IPS-18a (cell line): ENCODE results near the gene CCS.

Experiments used
- H3K27ac ChIP-seq: one replicate; pipeline ENCODE4 v1.5.1; 2013; ENCODE audit warnings: low read length
- H3K27me3 ChIP-seq: one replicate; pipeline ENCODE4 v1.6.1; 2013; ENCODE audit warnings: mild to moderate bottlenecking, low read length; ENCODE audit not compliant: control insufficient read depth, insufficient read depth
- H3K36me3 ChIP-seq: one replicate; pipeline ENCODE4 v1.6.1; 2013; ENCODE audit warnings: low read depth, low read length; ENCODE audit not compliant: control insufficient read depth
- H3K4me1 ChIP-seq: one replicate; pipeline ENCODE4 v1.6.1; 2013; ENCODE audit warnings: low read depth, low read length; ENCODE audit not compliant: control insufficient read depth
- H3K4me3 ChIP-seq: one replicate; pipeline ENCODE4 v1.5.1; 2013; ENCODE audit warnings: low read length
- H3K9ac ChIP-seq: one replicate; pipeline ENCODE4 v1.6.1; 2013; ENCODE audit warnings: mild to moderate bottlenecking, low read length, moderate library complexity
- H3K9me3 ChIP-seq: one replicate; pipeline ENCODE4 v1.6.1; 2013; ENCODE audit warnings: low read depth, low read length; ENCODE audit not compliant: control insufficient read depth

The CCS gene

GRCh38 chr11:66619080-66619554 is 26.1 kb downstream of the CCS start:
- H3K9ac ChIP-seq = no peak overlapping the region
- no peak overlapping the region for H3K27ac ChIP-seq
- H3K4me3 ChIP-seq = peak overlapping the region; percentile 94
- H3K36me3 ChIP-seq = peaks cover 45% of the 10 kb centered on the region
- H3K27me3 ChIP-seq = no peaks in the 10 kb centered on the region
- no peaks in the 10 kb centered on the region for H3K9me3 ChIP-seq
- H3K4me1 ChIP-seq = peaks cover 14% of the 10 kb centered on the region

- no peaks in the 10 kb centered on the region for H3K9me3 ChIP-seq
- H3K4me3 ChIP-seq = no peak overlapping the region
- no peak overlapping the region for H3K27ac ChIP-seq
- no peaks in the 10 kb centered on the region for H3K27me3 ChIP-seq
- H3K9ac ChIP-seq = no peak overlapping the region
- H3K4me1 ChIP-seq = no peaks in the 10 kb centered on the region
- peaks cover 78% of the 10 kb centered on the region for H3K36me3 ChIP-seq
These were observed 31.5 kb downstream of the CCS start for GRCh38 chr11:66624450-66624849.

DNA sequence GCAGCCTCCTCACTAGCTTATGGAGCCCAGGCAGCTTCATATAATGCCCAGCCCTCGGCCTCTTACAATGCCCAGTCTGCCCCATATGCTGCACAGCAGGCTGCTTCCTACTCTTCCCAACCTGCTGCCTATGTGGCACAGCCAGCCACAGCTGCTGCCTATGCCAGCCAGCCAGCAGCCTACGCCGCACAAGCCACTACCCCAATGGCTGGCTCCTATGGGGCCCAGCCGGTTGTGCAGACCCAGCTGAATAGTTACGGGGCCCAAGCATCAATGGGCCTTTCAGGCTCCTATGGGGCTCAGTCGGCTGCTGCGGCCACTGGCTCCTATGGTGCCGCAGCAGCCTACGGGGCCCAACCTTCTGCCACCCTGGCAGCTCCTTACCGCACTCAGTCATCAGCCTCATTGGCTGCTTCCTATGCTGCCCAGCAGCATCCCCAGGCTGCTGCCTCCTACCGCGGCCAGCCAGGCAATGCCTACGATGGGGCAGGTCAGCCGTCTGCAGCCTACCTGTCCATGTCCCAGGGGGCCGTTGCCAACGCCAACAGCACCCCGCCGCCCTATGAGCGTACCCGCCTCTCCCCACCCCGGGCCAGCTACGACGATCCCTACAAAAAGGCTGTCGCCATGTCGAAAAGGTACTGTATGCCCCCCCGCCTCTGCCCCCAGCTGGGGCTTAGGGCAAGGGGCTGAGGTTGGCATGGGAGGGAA is 32.2 kb downstream of the CCS start:
- peaks cover 86% of the 10 kb centered on the region for H3K36me3 ChIP-seq
- H3K27me3 ChIP-seq = no peaks in the 10 kb centered on the region
- no peak overlapping the region for H3K4me3 ChIP-seq
- H3K27ac ChIP-seq = no peak overlapping the region
- no peaks in the 10 kb centered on the region for H3K9me3 ChIP-seq
- H3K4me1 ChIP-seq = no peaks in the 10 kb centered on the region
- no peak overlapping the region for H3K9ac ChIP-seq

- no peak overlapping the region for H3K4me3 ChIP-seq
- H3K4me1 ChIP-seq = no peaks in the 10 kb centered on the region
- H3K27ac ChIP-seq = no peak overlapping the region
- H3K9ac ChIP-seq = no peak overlapping the region
- peaks cover 84% of the 10 kb centered on the region for H3K36me3 ChIP-seq
- H3K27me3 ChIP-seq = no peaks in the 10 kb centered on the region
- no peaks in the 10 kb centered on the region for H3K9me3 ChIP-seq
These were observed 32.8 kb downstream of the CCS start for GRCh38 chr11:66625752-66626149.

DNA sequence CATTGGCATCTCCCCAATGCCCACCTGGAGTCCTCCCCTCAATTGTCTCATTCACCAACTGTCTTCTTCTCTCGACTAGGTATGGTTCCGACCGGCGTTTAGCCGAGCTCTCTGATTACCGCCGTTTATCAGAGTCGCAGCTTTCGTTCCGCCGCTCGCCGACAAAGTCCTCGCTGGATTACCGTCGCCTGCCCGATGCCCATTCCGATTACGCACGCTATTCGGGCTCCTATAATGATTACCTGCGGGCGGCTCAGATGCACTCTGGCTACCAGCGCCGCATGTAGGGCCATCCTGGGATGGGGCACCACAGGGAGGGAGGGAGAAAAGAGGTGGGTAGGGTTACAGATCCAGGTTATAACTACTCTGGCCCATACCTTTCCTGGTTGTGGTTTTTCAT is 33.4 kb downstream of the CCS start:
- H3K9ac ChIP-seq = no peak overlapping the region
- no peaks in the 10 kb centered on the region for H3K9me3 ChIP-seq
- peaks cover 84% of the 10 kb centered on the region for H3K36me3 ChIP-seq
- no peak overlapping the region for H3K4me3 ChIP-seq
- no peaks in the 10 kb centered on the region for H3K4me1 ChIP-seq
- no peaks in the 10 kb centered on the region for H3K27me3 ChIP-seq
- H3K27ac ChIP-seq = no peak overlapping the region

- peaks cover 81% of the 10 kb centered on the region for H3K36me3 ChIP-seq
- H3K4me1 ChIP-seq = no peaks in the 10 kb centered on the region
- no peaks in the 10 kb centered on the region for H3K27me3 ChIP-seq
- no peak overlapping the region for H3K9ac ChIP-seq
- H3K4me3 ChIP-seq = no peak overlapping the region
- H3K9me3 ChIP-seq = no peaks in the 10 kb centered on the region
- H3K27ac ChIP-seq = no peak overlapping the region
These were observed 33.9 kb downstream of the CCS start for GRCh38 chr11:66626926-66627325.

GRCh38 chr11:66628061-66628603 is 35.1 kb downstream of the CCS start:
- Histone ChIP-seq H3K4me3 (no peak overlapping the region), H3K27ac (no peak overlapping the region), H3K36me3 (peaks cover 70% of the 10 kb centered on the region), H3K27me3 (no peaks in the 10 kb centered on the region), H3K9me3 (no peaks in the 10 kb centered on the region), H3K4me1 (no peaks in the 10 kb centered on the region), H3K9ac (no peak overlapping the region)

- Histone ChIP-seq H3K9ac (no peak overlapping the region), H3K27ac (no peak overlapping the region), H3K27me3 (no peaks in the 10 kb centered on the region), H3K4me1 (no peaks in the 10 kb centered on the region), H3K9me3 (no peaks in the 10 kb centered on the region), H3K36me3 (peaks cover 62% of the 10 kb centered on the region), H3K4me3 (no peak overlapping the region)
These were observed 36.4 kb downstream of the CCS start for GRCh38 chr11:66629356-66629755.

- Histone ChIP-seq H3K4me3 (no peak overlapping the region), H3K27ac (no peak overlapping the region), H3K4me1 (no peaks in the 10 kb centered on the region), H3K27me3 (no peaks in the 10 kb centered on the region), H3K36me3 (peaks cover 39% of the 10 kb centered on the region), H3K9ac (no peak overlapping the region), H3K9me3 (no peaks in the 10 kb centered on the region)
These were observed 38.9 kb downstream of the CCS start for GRCh38 chr11:66631883-66632282.

- Histone ChIP-seq H3K27ac (no peak overlapping the region), H3K9ac (no peak overlapping the region), H3K4me1 (peaks cover 8% of the 10 kb centered on the region), H3K9me3 (no peaks in the 10 kb centered on the region), H3K27me3 (no peaks in the 10 kb centered on the region), H3K4me3 (no peak overlapping the region), H3K36me3 (peaks cover 28% of the 10 kb centered on the region)
These were observed 40.0 kb downstream of the CCS start for GRCh38 chr11:66632952-66633351.

DNA sequence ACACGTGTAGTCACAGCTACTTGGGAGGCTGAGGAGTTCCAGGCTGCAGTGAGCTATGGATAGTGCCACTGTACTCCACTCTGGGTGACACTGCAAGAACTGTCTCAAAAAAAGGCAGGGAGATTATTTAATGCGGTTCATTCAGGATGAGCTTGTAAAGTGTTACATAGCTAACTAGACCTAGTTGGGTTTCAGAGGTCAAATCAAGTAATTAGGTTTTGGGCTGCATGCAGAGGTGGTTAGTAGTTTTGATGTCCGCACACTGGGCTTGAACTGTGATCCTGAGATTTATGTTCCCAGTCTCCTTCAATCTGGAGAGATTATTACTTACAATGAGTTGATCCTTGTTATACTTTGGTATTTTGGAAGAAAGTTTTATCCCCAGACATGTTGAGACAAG is 43.4 kb downstream of the CCS start:
- H3K4me1 ChIP-seq = peaks cover 26% of the 10 kb centered on the region
- H3K27ac ChIP-seq = no peak overlapping the region
- no peak overlapping the region for H3K4me3 ChIP-seq
- no peaks in the 10 kb centered on the region for H3K9me3 ChIP-seq
- no peak overlapping the region for H3K9ac ChIP-seq
- H3K36me3 ChIP-seq = peaks cover 21% of the 10 kb centered on the region
- no peaks in the 10 kb centered on the region for H3K27me3 ChIP-seq

GRCh38 chr11:66637557-66638176 is 44.7 kb downstream of the CCS start:
- Histone ChIP-seq H3K36me3 (peaks cover 32% of the 10 kb centered on the region), H3K4me3 (peak overlapping the region; percentile 68), H3K4me1 (peaks cover 36% of the 10 kb centered on the region), H3K27me3 (no peaks in the 10 kb centered on the region), H3K9ac (peak overlapping the region; percentile 100), H3K27ac (peak overlapping the region; percentile 94), H3K9me3 (no peaks in the 10 kb centered on the region)
